Calu3 (cell line): ENCODE data around the gene WDR45B. TPM values are rescaled to one million over a fixed set of nuclear protein-coding genes. Genes with fewer than 3 reads are reported as not detected.
A peak's percentile ranks its signal among the peaks of the same experiment; 100 is the strongest.

ENCODE experiments used
- BruUV-seq: library from RNA; stranded (reverse); fragments of 400-500 nt; replicated peaks from 2 replicates; lab custom pipeline; 2021; lab: Mats Ljungman, UMichigan
- CTCF ChIA-PET: fragments of 300-600 bp; sonication (Branson Sonifier 250); formaldehyde crosslinking; loops from one replicate; lab custom pipeline; 2022; ENCODE audit warnings: antibody characterized with exemption; lab: Charles Lee
- DNase-seq: peaks from one replicate; pipeline ENCODE4 v3.0.0; 2022
- H3K27ac Mint-ChIP-seq: one replicate; pipeline ENCODE4 v1.8.0; 2022; ENCODE audit warnings: mixed read lengths; ENCODE audit not compliant: unreplicated experiment
- H3K27me3 Mint-ChIP-seq: one replicate; pipeline ENCODE4 v1.8.0; 2022; ENCODE audit warnings: mixed read lengths; ENCODE audit not compliant: unreplicated experiment
- H3K36me3 Mint-ChIP-seq: one replicate; pipeline ENCODE4 v1.8.0; 2022; ENCODE audit warnings: mild to moderate bottlenecking, moderate library complexity, mixed read lengths; ENCODE audit not compliant: insufficient read depth, unreplicated experiment
- H3K4me1 Mint-ChIP-seq: one replicate; pipeline ENCODE4 v1.8.0; 2022; ENCODE audit warnings: mild to moderate bottlenecking, low read depth, mixed read lengths; ENCODE audit not compliant: unreplicated experiment
- H3K4me3 Mint-ChIP-seq: one replicate; pipeline ENCODE4 v1.8.0; 2022; ENCODE audit warnings: mild to moderate bottlenecking, low read depth, moderate library complexity, mixed read lengths; ENCODE audit not compliant: unreplicated experiment
- H3K9me3 Mint-ChIP-seq: one replicate; pipeline ENCODE4 v1.8.0; 2022; ENCODE audit warnings: low read depth, mixed read lengths; ENCODE audit not compliant: unreplicated experiment
- intact Hi-C: fragments of 100-400 bp; cut with micrococcal nuclease; formaldehyde crosslinking; loops from one replicate; pipeline ENCODE4 v1.10.0; 2022; ENCODE audit not compliant: unreplicated experiment
- microRNA-seq: library from miRNA; unstranded; fragments of <30 nt; microRNA quantifications from one replicate; pipeline ENCODE4 v1.2.0, GENCODE V29; 2022
- total RNA-seq: library from RNA; stranded (reverse); gene quantifications from 2 replicates; pipeline ENCODE4 v1.2.3, GENCODE V29; 2022
- TF ChIP-seq, protein P1 (sequence below): fragments of 200-600 bp; IDR thresholded peaks from one replicate; pipeline ENCODE4 v1.8.0; 2022; ENCODE audit warnings: antibody characterized with exemption; ENCODE audit not compliant: unreplicated experiment

WDR45B gene
- total RNA-seq, 1 experiment from 2014 or later: 108 TPM

DNA sequence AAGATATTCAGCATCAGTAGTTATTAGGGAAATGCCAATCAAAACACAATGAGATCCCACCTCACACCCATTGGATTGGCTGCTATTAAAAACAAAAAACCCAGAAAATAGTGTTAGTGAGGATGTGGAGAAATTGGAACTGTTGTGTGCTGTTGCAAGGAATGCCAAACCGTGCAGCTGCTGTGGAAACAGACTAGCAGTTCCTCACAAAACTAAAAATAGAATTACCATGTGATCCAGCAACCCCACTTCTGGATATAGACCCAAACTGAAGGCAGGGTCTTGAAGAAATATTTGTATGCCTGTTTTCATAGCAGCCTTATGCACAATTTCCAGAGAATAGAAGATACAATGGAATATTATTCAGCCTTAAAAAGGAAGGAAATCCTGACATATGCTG lies 82.7 kb downstream of the WDR45B start:
- TF ChIP-seq, protein P1, sequence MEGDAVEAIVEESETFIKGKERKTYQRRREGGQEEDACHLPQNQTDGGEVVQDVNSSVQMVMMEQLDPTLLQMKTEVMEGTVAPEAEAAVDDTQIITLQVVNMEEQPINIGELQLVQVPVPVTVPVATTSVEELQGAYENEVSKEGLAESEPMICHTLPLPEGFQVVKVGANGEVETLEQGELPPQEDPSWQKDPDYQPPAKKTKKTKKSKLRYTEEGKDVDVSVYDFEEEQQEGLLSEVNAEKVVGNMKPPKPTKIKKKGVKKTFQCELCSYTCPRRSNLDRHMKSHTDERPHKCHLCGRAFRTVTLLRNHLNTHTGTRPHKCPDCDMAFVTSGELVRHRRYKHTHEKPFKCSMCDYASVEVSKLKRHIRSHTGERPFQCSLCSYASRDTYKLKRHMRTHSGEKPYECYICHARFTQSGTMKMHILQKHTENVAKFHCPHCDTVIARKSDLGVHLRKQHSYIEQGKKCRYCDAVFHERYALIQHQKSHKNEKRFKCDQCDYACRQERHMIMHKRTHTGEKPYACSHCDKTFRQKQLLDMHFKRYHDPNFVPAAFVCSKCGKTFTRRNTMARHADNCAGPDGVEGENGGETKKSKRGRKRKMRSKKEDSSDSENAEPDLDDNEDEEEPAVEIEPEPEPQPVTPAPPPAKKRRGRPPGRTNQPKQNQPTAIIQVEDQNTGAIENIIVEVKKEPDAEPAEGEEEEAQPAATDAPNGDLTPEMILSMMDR: no peak
- no peak for DNase-seq
- Mint-ChIP-seq H3K4me1 (peaks cover 28% of the 10 kb centered on the region), H3K36me3 (peaks cover 45% of the 10 kb centered on the region), H3K9me3 (no peaks in the 10 kb centered on the region), H3K27ac (no peak overlapping the region), H3K4me3 (no peak overlapping the region), H3K27me3 (no peaks in the 10 kb centered on the region)
- intact Hi-C loops: no loop called here
- CTCF ChIA-PET: no interaction called here
- BruUV-seq: TSS peak; percentile 41

Small RNA genes within 50 kb of the gene (microRNA-seq; reads per million reads assigned to microRNA genes)
- gene MIR4525: 6.3 reads per million, percentile 21 among the genes with 10 or more reads in this experiment

Other genes with a start within 250 kb of the WDR45B start
- gene HEXD, start 230.1 kb downstream of the WDR45B start, total RNA-seq: 30.7 and 36.0 TPM in 2 replicates
- 29.0 and 38.0 TPM in 2 replicates for gene OGFOD3, start 229.9 kb downstream of the WDR45B start, total RNA-seq
- 78.1 and 80.3 TPM in 2 replicates for gene CYBC1, start 197.7 kb downstream of the WDR45B start, total RNA-seq
- gene NARF, start 189.7 kb downstream of the WDR45B start, total RNA-seq: 38.1 and 39.4 TPM in 2 replicates
- gene FOXK2, start 128.7 kb downstream of the WDR45B start, total RNA-seq: 96.2 TPM in 2 replicates
- 20.5 and 21.9 TPM in 2 replicates for gene RAB40B, start 50.3 kb upstream of the WDR45B start, total RNA-seq
- gene FN3KRP, start 68.3 kb upstream of the WDR45B start, total RNA-seq: 44.2 and 49.9 TPM in 2 replicates
- 13.4 and 15.5 TPM in 2 replicates for gene FN3K, start 87.2 kb upstream of the WDR45B start, total RNA-seq
- gene TBCD, start 103.6 kb upstream of the WDR45B start, total RNA-seq: 76.6 and 90.7 TPM in 2 replicates
- not detected in 2 replicates for gene ZNF750, start 191.6 kb upstream of the WDR45B start, total RNA-seq